Epithelial cell of prostate (primary cell): ENCODE results near the gene MCM5.
"Not testable (repeated sequence)": the region's sequence is repeated elsewhere in the genome, so short reads cannot be mapped to it uniquely, and the experiment has no call there.

Source experiments
- DNase-seq: peaks from one replicate; pipeline ENCODE4 v3.0.0-alpha.2; 2011; ENCODE audit warnings: low read depth, low spot score
- H3K27ac ChIP-seq: fragments of 450-650 bp; 2 replicates; pipeline ENCODE4 v1.5.1; 2017; ENCODE audit warnings: mild to moderate bottlenecking

Gene MCM5

DNA sequence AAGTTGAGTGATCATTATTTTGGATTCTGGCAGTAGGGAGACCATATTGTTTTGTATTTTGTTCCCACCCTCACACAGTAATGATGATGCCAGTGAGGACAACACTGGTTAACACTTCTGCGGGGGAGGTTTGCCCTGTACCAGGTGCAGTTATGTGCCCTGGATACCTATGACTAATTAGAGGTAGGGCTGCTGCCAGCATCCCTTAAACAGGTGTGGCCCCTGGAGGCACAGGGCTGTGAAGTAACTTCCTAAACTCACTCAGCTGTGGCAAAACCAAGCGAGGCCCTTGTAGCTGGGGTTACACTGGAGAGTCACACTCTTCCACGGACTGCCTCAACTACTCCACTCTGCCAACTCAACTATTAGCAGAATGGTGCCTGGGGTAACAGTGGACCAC is 64.5 kb downstream of the MCM5 start:
- H3K27ac ChIP-seq: no peak overlapping the region
- DNase-seq: no peak

DNA sequence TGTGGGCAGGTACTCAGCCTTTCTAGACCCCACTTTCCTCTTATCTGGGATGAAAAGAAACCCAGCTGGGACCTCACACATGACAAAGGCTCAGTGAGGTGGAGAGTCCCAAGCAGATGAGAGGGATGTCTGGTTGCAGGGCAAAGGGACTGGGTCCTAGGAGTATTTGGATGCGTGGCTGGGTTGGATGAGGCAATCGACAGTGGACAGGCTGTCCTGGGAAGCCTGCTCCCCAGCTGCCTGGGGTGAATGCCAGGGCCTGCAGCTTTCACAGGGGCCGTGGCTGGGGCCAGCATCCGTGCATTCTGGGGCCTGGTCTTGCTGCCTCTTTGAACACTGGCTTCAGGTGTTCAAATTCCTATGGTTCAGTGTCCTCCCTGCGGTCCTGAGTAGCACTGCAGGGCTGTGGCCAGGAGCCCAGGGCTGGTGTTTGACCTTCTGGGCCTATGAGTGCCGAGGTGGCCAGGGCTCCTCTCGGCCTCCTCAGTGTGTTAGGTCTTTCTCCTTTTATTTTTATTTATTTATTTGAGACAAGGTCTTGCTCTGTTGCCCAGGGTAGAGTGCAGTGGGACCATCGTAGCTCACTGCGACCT is 65.3 kb downstream of the MCM5 start:
- H3K27ac ChIP-seq: no peak overlapping the region

DNA sequence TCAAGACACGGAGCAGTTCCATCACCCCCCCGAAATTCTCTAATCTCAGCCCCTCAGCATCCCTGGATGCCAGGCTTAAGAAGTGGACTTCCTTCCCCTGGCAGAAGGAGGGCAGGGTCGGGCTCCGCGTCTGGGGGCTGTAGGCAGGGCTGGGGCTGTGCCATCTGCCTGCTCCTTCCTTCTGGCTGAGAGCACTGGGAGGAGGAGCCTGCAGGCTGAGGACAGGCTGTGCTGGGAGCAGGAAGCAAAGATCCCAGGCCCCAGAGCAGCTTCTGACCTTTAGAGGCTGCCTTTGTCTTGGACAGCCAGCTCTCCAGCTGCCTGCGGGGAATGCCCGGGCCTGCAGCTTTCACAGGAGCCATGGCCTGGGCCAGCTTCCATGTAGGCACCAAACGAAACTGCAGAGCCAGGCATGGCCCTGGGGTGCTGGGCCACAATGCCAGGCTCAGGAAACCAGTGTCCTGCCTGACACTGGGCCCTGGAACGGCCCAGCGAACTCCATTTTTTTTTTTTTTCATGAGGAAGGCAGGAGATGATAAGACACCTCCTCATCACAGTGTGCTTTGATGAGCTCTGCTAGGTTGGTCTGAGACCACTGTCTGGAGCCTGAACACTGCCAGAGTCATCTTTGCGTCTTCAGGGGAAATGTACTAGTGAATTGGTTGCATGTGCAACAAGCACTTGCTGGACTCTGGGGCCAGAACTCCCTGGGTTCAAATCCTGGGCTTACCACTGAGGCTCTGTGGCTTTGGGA is 67.9 kb downstream of the MCM5 start:
- peak overlapping the region; percentile 22 for H3K27ac ChIP-seq

More for the DNA sequence above, 65.3 kb downstream of the MCM5 start:
- DNase-seq: no peak

DNA sequence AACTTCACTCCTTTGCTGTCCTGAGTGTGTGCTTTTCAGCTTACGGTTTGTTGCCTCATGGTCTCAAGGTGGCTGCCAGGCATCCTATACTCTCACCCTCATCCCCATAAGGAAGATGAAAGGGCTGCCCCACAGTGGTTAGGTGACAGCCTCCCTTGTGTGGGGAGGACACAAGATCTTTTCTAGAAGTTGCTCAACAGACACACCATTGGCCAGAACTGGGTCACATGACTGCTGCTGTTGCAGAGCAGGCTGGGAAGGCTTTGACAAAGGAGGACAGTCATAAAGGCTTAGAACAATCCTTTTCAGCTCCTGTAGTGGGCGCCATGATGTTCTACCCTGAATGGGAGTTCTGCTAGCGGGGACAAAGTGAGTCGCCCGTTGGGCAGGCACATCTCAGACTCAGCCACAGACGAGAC is 71.0 kb downstream of the MCM5 start:
- no peak overlapping the region for H3K27ac ChIP-seq
- DNase-seq: no peak

More for the DNA sequence above, 67.9 kb downstream of the MCM5 start:
- DNase-seq: no peak

DNA sequence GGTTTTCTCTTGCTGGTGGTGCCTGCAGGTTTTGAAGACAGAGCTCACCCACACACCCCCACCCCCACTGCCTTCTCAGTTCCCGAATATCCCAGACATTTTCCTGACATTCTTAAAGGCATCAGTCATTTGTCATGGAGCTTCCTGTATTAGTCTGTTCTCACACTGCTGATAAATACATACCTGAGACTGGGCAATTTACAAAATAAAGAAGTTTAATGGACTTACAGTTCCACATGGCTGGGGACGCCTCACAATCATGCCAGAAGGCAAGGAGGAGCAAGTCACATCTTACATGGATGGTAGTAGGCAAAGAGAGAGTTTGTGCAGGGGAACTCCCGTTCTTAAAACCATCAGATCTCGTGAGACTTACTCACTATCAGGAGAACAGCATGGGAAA is 71.6 kb downstream of the MCM5 start:
- H3K27ac ChIP-seq, DNase-seq: not testable (repeated sequence)

DNA sequence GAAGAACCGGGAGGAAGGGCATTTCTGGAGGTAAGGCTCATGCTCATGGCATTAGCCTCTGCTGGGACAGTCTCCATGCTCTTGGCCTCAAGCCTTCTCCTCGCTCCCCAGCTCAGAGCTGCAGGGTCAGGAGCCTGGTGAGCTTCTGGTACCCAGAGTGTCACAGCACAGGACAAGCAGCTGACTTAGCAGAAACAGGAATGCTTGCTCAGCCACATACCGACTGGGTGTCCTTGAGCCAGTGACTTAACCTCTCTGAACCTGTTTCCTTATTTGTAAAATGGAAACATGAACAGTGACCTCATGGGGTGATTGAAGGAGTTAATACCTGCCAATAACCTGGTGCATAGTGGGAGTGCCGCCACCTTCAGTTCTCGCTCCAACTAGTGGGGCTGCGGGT is 72.5 kb downstream of the MCM5 start:
- H3K27ac ChIP-seq: no peak overlapping the region
- DNase-seq: no peak

DNA sequence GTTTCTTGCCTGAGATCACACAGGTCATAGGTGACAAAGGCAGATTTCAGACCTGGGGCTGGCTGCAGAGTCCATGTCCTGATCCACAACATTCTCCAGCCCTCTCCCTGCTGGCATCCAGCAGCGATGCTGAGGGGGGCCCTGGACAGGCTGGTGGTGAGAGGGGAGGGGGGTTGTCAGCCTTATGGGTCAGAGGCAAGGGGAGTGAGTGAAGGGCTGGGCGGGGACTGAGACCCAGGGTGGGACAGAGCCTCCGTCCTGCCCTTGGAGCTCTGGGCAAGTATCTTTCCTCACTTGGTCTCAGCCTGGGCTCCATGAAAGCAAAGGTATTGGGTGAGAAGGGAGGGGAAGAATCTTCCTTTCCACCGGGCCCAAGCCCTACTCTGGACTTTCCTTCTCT is 74.0 kb downstream of the MCM5 start:
- no peak for DNase-seq
- H3K27ac ChIP-seq: no peak overlapping the region
